Epithelial cell of esophagus (primary cell): ENCODE data around the gene CLSTN3.

Experiments
- DNase-seq: peaks from one replicate; pipeline ENCODE4 v3.0.0; 2010; ENCODE audit warnings: low read depth
- H3K4me3 ChIP-seq: 2 replicates; pipeline ENCODE4 v1.5.1; 2011; ENCODE audit warnings: mild to moderate bottlenecking, low read length, control low read depth
- CTCF ChIP-seq: IDR thresholded peaks from 2 replicates; pipeline ENCODE4 v1.5.1; 2011; ENCODE audit warnings: low read depth, mild to moderate bottlenecking, low read length, control low read depth, inconsistent platforms; ENCODE audit not compliant: insufficient read depth; ENCODE audit errors: missing control alignments

The CLSTN3 gene

GRCh38 chr12:7125632-7126227 lies 4.4 kb upstream of the CLSTN3 start:
- DNase-seq, result no peak
- H3K4me3 ChIP-seq, result no peak overlapping the region
- TF ChIP-seq CTCF, result no peak

- no peak for DNase-seq
- no peak overlapping the region for H3K4me3 ChIP-seq
- TF ChIP-seq CTCF, result no peak
These were observed 2.1 kb upstream of the CLSTN3 start for GRCh38 chr12:7127916-7128626.

- no peak for TF ChIP-seq CTCF
- no peak for DNase-seq
- peak within 1 kb of the TSS; percentile 84 for H3K4me3 ChIP-seq
These were observed 1.4 kb upstream of the CLSTN3 start, which contains the start of gene RBP5 for GRCh38 chr12:7128681-7129286. Gene RBP5, minus strand, starts transcription at chr12:7128889. Its CDS starts 114 bp downstream, at chr12:7128775.

GRCh38 chr12:7129287-7129871 lies 792 bp upstream of the CLSTN3 start:
- no peak for TF ChIP-seq CTCF
- no peak for DNase-seq

GRCh38 chr12:7130701-7131501 lies 730 bp downstream of the CLSTN3 start:
- DNase-seq, result peak; percentile 55
- TF ChIP-seq CTCF, result no peak
- peak overlapping the region; percentile 84 for H3K4me3 ChIP-seq

More at GRCh38 chr12:7129287-7129871, 792 bp upstream of the CLSTN3 start:
- H3K4me3 ChIP-seq, result peak overlapping the region; percentile 84

GRCh38 chr12:7131502-7131866 lies 1.3 kb downstream of the CLSTN3 start:
- TF ChIP-seq CTCF, result no peak
- peak overlapping the region; percentile 84 for H3K4me3 ChIP-seq
- DNase-seq, result no peak
